ENCODE measurements around the gene WDR18.
A peak's percentile ranks its signal among the peaks of the same experiment; 100 is the strongest.

WDR18 gene

DNA sequence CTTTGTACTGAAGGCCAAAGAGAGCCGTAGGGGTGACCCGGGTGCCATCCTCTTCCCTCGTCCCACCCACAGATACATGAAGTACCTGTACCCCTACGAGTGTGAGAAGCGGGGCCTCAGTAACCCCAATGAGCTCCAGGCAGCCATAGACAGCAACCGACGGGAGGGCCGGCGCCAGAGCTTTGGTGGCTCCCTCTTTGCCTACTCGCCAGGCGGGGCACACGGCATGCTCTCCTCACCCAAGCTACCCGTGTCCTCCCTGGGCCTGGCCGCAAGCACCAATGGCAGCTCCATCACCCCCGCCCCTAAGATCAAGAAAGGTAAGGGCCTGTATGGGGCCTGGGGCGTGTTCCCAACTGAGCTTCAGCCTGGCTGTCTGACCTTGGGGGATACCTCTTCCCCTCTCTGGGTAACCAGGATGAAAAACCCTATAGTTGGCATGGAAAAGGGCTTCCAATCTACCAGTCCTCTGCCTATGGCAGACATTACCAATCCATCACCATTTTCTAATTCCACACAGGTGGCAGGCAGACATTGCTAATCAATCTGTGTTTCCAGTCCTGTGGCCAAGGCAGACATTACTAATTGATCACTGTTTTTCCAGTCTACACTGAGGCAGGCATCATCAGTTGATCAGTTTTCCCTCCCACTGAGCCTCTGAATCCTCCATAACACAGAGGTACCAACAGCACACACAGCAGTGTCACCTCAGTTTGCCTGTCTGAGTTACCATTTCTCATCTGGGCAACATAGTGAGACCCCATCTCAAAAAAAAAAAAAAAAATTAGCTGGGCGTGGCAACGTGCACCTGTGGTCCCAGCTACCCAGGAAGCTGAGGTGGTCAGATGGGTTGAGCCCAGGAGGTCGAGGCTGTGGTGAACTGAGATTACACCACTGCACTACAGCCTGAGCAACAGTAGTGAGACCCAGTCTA, 19.1 kb upstream of the WDR18 start:
- DNase-seq (ENCODE audit: low read depth) = no peak

DNA sequence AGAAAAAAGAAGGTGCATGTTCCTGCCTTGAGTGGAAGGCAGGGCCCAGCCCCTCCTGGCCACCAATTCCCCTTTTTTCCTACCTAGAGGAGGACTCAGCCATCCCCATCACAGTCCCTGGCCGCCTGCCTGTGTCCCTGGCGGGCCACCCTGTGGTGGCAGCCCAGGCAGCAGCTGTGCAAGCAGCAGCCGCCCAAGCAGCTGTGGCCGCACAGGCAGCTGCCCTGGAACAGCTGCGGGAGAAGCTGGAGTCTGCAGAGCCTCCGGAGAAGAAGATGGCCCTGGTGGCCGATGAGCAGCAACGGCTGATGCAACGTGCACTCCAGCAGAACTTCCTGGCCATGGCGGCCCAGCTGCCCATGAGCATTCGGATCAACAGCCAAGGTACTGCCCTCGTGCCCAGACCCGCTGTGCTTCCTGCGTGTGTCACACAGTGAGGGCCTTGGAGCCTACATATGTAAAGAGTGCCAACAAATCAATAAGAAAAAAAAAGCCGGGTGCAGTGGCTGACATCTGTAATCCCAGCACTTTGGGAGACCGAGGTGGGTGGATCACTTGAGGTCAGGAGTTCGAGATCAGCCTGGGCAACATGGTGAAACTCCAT, 17.6 kb upstream of the WDR18 start:
- no peak for DNase-seq (ENCODE audit: low read depth)

DNA sequence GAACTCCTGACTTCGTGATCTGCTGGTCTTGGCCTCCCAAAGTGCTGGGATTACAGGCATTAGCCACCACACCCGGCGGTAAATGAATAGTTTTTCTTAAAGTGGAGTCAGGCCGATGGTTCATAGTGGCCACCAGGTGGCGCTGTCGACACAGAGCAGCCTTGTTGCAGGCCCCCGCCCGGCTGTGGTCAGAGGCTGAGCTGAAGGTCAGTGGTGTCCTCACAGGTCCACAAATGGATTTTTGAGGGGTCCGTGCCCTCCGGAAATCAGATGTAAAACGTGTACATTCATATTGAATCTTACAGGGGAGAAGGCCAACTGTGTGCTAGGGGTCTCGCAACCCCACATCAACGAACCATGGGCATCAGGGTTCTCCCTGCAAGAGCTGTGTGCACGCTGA, 13.4 kb upstream of the WDR18 start:
- no peak for DNase-seq (ENCODE audit: low read depth)

DNA sequence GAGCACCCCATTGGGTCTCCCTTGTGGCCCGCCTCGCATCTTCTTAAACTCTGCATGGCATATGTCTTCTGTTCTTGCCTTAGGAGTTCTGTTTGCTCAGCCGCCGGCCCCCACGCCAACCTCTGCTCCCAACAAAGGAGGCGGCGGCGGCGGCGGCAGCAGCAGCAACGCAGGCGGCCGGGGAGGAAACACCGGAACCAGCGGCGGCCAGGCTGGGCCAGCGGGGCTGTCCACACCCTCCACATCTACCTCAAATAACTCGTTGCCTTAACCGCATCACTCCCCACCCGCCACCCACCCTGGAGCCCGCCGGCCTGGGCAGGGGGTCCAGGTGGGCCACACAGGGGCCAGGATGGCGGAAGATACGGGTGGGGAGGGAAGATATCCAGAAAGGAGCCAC, 12.3 kb upstream of the WDR18 start:
- DNase-seq (ENCODE audit: low read depth) = no peak

GRCh38 chr19:972281-972680, 11.9 kb upstream of the WDR18 start:
- no peak for DNase-seq (ENCODE audit: low read depth)

GRCh38 chr19:973726-974563, 10.2 kb upstream of the WDR18 start:
- DNase-seq (ENCODE audit: low read depth) = no peak

- no peak for DNase-seq (ENCODE audit: low read depth)
Measured at GRCh38 chr19:974564-975257, 9.4 kb upstream of the WDR18 start.

GRCh38 chr19:976476-976875, 7.7 kb upstream of the WDR18 start:
- DNase-seq (ENCODE audit: low read depth) = no peak

- DNase-seq (ENCODE audit: low read depth) = no peak
Measured at GRCh38 chr19:977058-977464, 7.1 kb upstream of the WDR18 start.

DNA sequence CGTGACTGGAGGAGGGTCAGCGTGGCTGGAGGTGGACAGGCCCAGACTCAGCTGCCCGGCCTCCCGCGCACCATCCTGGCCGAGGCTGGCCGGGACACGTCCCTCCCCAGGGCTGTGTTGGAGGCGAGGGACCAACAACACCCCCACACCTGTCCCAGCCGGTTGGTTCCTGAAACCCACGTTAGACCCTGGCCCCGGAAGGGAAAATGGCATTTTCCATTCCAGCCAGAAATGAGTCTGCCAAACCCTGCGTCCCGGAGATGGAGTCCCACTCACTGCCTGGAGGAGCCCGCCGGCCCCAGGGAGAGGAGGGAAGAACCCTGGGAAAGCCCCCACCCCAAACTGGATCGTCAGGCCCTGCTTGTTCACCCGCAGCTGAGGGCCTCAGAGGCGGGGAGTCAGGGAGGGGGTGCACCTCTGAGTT, 4.8 kb upstream of the WDR18 start:
- no peak for DNase-seq (ENCODE audit: low read depth)

DNA sequence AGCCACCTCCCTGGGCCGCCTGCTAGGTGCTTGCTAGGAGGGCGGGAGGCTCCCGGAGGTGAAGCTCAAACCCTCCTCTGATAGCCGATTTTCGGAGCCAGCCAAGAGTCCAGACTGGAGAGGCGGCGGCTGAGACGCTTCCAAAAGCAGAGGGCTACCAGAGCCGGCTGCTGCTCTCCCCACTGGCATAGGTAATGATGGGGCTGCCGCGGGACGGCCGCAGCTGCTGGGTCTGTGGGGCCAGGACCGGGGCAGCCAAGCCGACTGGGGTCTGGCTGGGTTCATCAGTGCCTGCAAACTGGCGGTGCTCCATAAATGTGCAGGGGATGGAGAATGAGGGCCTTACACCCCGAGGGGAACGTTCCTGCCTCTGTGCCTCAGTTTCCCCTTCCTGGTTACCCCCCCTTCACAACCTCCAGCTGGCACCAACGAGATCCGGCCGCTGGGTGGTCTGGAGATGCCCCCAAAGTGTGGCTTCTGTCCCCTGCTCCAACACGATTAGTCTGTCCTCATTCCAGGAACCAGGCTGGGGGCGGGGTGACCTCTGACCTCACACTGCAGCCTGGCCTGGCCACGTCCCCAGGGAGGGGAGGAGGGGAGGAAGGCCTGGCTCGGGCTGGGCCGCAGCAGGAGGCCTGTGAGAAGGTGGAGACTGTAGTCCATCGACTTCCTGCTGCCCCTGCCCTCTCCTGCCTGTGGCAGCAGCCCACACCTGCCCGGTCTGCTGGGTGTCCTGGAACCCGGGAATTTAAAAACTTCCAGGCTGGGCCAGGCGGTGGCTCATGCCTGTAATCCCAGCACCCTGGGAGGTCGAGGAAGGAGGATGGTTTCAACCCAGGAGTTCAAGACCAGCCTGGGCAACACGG, 3.8 kb upstream of the WDR18 start:
- no peak for DNase-seq (ENCODE audit: low read depth)

DNA sequence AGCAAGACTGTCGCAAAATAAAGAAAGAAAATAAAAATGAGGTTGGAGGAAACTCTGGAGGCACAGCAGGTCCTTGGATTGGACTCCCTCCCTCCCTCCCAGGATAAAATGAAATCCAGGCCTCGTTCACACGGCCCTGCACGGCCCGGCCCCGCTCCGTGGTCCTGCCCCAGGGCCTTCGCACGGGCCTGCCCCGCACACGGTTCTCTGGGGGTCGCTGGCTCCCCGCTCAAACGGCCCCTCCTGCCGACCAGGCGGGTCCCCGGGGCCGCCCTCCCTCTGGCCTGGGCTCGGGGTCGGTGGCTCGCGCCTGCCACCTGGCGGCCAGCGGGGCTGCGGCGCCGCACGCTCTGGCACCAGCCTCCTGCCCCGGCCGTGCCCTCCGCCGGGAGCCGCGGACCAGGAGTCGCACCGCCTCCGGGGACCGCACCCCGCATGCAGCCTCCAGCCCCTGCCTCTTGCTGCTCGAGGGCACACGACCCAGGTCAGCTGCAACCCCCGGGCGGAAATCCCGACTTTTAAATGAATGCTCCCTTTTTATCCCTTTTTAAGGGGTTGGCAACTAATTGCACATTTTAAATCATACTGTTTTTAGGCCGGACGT, 1.5 kb upstream of the WDR18 start:
- peak; percentile 65 for DNase-seq (ENCODE audit: low read depth)

- DNase-seq (ENCODE audit: low read depth) = no peak
Measured at GRCh38 chr19:986083-986482, 1.9 kb downstream of the WDR18 start.

DNA sequence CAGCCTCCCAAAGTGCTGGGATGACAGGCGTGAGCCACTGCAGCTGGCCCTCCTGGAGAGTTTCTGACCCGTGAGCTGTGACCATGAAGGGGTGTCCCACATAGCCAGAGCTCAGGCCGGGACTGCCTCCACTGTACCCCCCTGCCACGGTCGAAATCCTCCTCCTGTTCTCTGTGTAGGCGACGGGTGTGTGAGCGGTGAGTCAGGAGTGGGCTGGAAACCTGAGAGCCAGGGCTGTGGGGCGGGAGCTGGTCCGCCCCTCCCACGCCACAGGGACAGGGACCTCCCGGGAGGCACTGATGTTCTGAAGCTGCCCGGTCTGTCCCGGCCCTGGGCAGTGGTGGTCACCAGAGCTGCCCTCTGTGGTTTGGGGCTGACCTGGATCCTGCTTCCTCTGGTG, 3.9 kb downstream of the WDR18 start:
- DNase-seq (ENCODE audit: low read depth) = no peak

DNA sequence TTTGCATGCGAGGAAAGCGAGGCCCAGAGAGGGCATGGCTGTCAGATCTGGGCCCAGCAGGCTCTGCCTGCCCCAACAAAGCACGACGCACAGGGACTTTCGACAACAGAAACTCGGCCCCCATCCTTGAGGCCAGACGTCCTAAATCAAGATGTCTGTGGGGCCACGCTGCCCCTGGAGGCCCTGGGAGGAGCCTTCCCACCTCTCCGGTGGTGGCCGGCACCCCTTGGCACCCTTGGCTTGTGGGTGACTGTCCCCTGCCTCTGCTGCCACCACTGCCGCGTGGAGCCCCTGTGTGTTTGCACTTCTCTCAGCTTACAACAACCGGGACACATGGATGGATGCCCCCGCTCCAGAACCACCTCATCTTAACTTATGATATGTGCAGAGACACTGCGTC, 4.4 kb downstream of the WDR18 start:
- DNase-seq (ENCODE audit: low read depth) = no peak

DNA sequence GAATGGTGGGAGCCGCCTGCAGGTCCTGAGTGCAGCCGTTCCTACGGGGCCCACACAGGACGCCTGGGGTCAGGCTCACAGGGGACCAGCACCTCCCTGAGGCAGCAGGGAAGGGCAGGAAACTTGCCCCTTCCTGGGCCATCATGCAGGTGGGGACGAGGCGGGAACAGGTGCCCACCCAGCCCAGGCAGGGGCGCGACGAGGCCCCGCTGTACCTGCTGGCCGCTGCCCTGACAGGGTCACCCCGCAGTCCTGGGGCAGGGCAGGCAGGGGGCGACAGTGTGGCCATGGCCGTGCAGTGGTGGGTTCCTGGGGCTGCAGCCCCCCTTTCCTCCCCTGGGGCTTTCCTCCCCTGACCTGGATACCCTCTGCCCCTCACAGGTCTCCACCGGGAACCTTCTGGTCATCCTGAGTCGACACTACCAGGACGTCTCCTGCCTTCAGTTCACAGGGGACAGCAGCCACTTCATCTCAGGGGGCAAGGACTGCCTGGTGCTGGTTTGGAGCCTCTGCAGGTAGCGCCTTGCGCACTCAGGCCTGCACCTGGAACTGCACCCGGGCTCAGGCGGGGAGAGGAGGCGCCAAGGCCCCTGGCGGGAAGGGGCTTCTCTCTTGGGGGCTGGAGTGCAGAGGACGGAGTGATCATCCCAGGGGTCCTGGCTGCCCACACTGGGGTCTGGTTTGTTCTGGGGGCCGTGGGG, 5.4 kb downstream of the WDR18 start:
- DNase-seq (ENCODE audit: low read depth) = no peak

DNA sequence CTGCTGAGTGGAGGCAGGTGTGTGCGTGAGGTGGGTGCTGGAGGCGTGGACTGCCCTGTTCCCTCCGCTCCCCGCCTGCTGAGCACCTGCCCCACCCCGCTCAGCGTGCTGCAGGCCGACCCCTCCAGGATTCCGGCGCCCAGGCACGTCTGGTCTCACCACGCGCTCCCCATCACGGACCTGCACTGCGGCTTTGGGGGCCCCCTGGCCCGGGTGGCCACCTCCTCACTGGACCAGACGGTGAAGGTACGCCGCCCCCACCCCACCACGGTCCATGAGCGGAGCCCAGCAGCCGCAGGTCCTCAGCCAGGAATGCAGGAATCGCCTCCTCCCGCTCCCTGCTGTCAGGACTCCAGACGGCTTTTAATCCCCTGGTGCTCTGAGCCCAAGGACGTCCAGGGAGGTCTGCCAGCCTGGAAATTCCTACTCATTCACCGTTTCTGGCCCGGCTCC, 6.0 kb downstream of the WDR18 start:
- DNase-seq (ENCODE audit: low read depth) = no peak

GRCh38 chr19:990746-991145, 6.6 kb downstream of the WDR18 start:
- DNase-seq (ENCODE audit: low read depth) = no peak

DNA sequence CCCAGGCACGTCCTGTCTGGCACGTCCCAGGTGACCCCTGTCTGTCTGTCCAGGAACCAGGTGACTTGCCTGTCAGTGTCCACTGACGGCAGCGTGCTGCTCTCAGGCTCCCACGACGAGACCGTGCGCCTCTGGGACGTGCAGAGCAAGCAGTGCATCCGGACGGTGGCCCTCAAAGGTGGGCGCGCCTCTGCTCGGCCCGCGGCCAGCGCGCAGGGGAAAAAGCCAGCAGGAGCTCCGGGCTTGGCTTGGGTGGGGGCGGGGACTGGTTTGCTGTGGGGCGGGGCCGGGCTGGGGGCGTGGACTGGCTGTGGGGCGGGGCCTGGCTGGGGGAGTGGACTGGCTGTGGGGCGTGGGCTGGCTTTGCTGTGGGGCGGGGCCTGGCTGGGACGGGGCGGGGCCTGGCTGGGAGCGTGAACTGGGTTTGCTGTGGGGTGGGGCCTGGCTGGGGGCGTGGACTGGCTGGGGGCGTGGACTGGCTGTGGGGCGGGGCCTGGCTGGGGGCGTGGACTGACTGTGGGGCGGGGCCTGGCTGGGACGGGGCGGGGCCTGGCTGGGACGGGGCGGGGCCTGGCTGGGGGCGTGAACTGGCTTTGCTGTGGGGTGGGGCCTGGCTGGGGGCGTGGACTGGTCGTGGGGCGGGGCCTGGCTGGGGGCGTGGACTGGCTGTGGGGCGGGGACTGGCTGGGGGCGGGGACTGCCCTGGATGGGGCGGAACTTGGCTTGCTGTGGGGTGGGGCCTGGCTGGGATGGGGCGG, 7.2 kb downstream of the WDR18 start:
- no peak for DNase-seq (ENCODE audit: low read depth)
